ENCODE results near the gene SERPINB10.
"Not testable (repeated sequence)": the region's sequence is repeated elsewhere in the genome, so short reads cannot be mapped to it uniquely, and the experiment has no call there.

The SERPINB10 gene

DNA sequence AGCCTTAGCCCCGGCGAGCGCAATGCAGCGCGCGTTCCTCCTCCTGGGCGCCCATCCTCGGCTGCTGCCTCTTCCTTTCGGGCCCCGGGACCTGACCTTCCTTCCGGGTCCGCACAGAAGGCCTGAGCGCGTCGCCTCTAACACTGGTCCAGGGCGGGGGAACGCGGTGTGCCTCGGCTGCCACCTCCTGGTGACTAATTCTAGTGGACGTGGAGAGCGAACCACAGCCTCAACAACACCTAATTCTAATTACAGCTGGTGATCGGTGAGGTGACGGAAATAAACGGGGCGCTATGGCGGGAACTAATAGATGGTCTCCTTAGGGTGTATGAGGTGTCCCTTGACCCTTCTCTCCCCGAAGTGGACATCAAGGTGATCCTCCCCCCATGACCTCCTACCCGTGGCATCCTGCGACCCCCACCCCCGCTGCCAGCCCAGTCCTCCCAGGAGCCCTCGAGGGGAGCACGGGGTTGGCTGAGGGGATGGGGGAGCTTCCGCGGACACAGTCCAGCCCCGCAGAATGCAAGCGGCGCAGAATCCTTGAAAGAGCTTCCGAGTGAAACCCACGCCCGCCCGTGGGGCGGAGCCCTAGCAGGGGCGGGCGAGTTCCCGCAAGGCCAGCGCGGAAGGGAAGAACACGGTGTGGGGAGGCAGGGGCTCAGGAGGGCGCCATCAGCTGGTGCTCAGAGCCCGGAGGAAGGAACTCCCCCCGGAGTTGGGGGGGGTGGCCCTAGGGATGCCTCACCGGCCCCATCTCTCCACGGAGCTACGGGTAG is 28.6 kb downstream of the SERPINB10 start:
- peak overlapping the region; percentile 63 for H3K4me3 ChIP-seq (ENCODE audit: low read depth, low read length)
- DNase-seq (ENCODE audit: low read depth), result no peak

DNA sequence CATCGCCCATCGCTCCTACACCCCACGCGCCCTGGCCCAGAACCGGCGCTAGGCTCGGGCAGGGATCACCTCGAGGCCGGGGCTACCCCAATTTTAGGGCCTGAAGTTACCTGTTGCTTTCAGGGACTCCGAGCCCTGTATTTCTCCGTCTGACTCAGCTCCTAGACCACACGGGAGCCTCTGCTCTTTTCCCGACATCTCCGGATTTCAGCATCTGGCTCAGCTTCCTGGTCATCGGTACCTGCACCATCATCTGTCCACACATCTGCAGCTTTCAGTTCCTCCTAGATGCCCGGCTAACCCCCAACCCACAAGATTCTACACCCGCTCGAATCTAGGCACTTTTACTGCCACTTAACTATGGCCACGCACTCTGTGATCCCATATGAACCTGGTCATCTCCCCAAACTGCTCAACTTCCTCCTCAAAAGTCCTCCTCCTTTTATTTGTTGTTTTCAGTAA is 29.2 kb downstream of the SERPINB10 start:
- no peak for DNase-seq (ENCODE audit: low read depth)
- H3K4me3 ChIP-seq (ENCODE audit: low read depth, low read length), result peak overlapping the region; percentile 63

DNA sequence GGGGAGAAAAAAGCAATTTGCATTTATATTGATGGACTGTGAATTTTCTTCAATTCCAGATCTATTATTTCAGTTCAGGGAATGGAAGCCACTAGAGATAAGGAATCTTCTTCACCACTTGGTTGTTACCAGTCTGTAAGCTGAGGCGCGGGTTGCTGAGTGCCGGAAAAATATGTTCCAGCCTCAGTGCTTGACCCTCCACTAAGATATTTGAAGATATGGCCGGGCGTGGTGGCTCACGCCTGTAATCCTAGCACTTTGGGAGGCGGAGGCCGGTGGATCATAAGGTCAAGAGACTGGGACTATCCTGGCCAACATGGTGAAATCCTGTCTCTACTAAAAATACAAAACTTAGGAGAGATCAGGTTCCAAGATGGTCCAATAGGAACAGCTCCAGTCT is 32.2 kb downstream of the SERPINB10 start:
- no peak for DNase-seq (ENCODE audit: low read depth)
- H3K4me3 ChIP-seq (ENCODE audit: low read depth, low read length), result no peak overlapping the region

DNA sequence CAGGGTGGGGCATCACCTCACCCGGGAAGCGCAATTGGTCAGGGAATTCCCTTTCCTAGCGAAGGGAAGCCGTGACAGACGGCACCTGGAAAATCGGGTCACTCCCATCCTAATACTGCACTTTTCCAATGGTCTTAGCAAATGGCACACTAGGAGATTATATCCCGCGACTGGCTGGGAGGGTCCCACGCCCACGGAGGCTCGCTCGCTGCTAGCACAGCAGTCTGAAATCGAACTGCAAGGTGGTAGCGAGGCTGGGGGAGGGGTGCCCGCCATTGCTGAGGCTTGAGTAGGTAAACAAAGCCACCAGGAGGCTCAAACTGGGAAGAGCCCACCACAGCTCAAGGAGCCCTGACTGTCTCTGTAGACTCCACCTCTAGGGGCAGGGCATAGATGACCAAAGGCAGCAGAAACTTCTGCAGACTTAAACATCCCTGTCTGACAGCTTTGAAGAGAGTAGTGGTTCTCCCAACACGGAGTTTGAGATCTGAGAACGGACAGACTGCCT is 32.8 kb downstream of the SERPINB10 start:
- not testable (repeated sequence) for H3K4me3 ChIP-seq (ENCODE audit: low read depth, low read length); DNase-seq (ENCODE audit: low read depth)

DNA sequence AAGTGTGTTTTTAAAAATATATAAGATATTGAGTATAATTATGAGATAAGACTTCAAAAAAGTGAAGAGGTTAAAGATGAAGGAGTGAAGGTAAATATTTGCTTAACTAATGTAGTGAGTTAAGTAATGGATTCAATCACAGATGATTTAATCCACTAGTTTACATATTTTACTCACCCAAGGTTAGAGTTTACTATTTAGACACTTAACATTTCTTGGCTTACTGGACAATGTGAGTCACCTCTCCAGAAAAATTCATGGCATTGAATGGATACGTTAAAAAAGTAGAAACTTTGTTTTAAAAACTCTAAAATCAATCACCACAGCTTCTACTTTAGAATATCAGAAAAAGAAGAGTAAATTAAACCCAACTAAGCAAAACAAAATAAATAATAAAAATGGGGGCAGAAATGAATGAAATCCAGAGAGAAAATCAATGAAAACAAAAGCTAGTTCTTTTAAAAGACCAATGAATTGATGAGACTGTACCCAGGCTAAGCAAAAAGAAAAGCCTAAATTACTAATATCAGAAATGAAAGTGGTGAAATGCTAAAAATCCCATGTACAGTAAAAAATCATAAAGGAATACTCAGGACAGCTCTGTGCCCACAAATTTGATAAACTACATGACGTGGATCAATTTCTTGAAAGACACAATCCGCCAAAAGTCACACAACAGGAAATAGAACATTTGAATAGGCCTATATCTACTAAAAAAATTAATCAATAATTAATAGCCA is 39.5 kb downstream of the SERPINB10 start:
- no peak overlapping the region for H3K4me3 ChIP-seq (ENCODE audit: low read depth, low read length)
- no peak for DNase-seq (ENCODE audit: low read depth)

DNA sequence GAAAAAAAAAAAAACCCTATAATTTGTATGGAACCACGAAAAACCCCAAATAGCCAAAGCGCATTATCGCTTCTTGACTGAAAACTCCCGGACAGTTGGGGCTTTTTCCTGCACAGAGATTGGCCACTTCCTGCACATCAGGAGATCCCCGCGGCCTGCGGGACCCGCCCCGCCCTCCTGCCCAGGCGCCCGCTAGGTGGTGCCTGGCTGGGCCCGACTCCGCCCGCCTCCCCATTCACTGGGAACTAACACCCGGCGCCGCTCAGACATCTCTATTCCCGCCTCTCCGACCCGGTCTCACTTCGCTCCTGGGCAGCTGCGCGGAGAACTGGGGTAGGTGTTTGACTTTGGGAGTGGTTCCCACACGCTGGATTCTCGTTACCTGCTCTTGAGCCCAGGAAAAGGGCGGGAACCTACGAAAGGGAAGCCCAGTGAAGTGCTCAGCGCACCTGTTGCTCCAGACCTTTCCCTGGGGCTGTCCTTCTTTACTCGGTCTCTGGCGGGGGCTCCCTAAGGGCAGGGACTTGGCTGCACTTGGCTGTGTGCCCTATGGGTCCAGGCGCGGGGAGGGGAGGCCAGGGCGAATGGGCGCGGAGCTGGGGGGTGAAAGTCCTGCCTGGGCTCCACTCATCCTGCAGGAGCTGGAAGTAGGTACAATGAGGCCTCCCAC is 41.4 kb downstream of the SERPINB10 start, which contains the start of gene HMSD:
Gene HMSD, plus strand, starts transcription at position 234 of the 670 bp plus-strand sequence. CDS start 4,155 bp downstream, outside the sequence.
- DNase-seq (ENCODE audit: low read depth), result no peak
- H3K4me3 ChIP-seq (ENCODE audit: low read depth, low read length), result peak within 1 kb of the TSS; percentile 47

DNA sequence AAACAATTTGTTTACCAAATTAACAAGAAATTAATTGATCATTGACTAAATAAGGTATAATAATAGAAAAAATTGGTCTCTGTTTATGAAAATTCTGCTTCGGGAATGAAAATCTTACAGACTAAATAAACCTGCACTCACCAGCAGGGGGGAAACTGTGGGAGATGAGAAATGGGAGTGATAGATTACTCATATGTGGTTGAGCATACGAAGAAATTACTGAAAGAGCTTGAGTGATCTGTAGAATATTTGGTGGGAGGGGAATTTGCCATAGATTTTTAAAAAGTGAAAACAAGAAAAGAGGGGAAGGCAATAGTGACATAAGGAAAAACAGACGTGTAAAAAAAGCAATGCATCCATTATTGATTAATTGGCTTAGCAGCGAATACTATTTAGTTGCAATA is 43.5 kb downstream of the SERPINB10 start:
- no peak overlapping the region for H3K4me3 ChIP-seq (ENCODE audit: low read depth, low read length)
- DNase-seq (ENCODE audit: low read depth), result no peak

DNA sequence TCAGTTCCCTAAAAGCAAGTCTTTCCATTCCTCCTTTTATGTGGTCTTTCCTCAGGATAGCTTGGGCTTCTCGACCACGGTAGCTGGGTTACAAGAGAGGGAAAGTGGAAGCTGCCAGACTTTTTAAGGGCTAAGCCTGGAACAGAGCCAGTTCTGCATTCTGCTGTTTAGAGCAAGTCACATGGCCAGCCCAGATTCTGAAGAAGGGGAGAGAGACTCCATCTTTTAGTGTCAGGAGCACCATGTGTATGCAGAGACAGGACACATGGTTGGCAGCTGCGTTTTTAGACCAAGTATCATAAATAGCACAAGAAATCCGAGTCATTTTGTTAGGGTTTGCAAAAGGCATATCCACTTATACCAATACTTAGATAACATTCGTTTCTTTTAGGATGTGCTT is 46.1 kb downstream of the SERPINB10 start:
- DNase-seq (ENCODE audit: low read depth), result no peak
- no peak overlapping the region for H3K4me3 ChIP-seq (ENCODE audit: low read depth, low read length)

DNA sequence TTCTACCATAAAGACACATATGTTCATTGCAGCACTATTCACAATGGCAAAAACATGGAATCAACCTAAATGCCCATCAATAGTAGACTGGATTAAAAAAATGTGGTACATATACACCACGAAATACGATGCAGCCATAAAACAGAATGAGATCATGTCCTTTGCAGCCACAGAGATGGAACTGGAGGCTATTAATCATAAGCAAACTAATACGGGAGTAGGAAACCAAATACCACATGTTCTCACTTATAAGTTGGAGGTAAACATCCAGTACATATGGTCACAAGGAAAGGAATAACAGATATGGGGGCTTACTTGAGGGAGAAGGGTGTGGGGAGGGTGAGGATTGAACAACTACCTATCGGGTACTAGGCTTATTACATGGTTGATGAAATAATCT is 49.0 kb downstream of the SERPINB10 start:
- no peak for DNase-seq (ENCODE audit: low read depth)
- H3K4me3 ChIP-seq (ENCODE audit: low read depth, low read length), result no peak overlapping the region

DNA sequence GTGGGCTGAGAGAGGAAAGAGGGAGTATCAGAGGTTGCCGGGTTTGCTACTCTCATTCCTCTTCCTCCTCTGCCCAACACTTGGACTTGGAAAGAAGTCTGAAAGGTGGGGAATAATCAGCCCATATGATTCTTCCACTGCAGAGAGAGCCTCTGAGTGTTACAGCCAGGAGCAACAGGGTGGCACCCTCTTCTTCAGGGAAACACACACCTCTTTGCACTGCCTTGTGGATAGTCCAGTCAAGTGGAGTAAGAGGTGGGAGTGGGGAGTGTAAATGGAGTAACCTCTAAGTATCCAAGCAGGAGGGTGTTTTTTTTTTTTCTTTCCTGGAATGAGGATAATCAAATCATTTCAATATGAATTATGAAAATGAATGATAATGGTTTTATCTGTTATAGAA is 53.1 kb downstream of the SERPINB10 start:
- no peak overlapping the region for H3K4me3 ChIP-seq (ENCODE audit: low read depth, low read length)
- no peak for DNase-seq (ENCODE audit: low read depth)

DNA sequence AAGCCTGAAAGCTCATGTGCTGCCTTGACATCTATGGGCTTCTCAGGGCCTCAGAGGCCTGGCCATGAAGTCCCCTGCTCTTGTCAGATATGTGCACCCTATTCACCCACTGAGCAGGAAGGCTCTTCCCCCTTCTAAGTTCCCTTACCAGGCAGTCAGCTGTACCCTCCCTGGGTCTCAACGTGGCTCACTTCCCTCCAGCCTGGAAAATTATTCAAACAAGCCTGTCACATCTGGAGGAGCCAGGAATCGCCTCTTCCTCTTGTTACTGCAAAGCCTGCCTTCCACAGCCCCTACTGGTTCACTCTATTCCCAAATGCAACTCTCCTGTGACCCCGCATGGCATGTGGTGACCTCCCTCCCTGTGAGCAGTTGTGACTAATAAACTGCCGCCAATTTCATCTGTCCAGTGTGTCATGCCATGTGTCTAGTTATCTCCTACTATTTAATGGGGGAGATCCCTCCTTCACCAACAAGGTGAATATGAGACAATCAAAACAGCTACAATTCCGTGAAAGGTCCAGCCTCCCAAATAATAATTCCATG is 53.8 kb downstream of the SERPINB10 start:
- H3K4me3 ChIP-seq (ENCODE audit: low read depth, low read length), result no peak overlapping the region
- no peak for DNase-seq (ENCODE audit: low read depth)

DNA sequence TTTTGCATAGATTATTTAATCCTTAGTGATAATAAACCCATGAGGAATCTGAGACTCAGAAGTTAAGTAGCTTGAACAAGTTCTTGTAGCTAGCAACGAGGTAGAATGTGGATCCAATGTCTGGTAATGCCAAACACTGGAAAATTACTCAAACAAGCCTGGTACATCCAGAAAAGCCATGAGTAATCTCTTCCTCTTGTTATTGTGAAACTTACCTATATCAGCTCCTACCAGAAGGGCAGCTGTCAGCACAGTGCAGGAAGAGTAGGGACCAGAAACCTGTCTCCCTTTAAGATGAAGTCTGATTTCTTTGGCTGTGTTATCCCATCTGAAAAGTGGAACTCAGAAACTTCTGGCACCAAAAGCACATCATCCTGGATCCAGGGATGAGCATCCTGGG is 54.4 kb downstream of the SERPINB10 start:
- H3K4me3 ChIP-seq (ENCODE audit: low read depth, low read length), result no peak overlapping the region
- DNase-seq (ENCODE audit: low read depth), result no peak

DNA sequence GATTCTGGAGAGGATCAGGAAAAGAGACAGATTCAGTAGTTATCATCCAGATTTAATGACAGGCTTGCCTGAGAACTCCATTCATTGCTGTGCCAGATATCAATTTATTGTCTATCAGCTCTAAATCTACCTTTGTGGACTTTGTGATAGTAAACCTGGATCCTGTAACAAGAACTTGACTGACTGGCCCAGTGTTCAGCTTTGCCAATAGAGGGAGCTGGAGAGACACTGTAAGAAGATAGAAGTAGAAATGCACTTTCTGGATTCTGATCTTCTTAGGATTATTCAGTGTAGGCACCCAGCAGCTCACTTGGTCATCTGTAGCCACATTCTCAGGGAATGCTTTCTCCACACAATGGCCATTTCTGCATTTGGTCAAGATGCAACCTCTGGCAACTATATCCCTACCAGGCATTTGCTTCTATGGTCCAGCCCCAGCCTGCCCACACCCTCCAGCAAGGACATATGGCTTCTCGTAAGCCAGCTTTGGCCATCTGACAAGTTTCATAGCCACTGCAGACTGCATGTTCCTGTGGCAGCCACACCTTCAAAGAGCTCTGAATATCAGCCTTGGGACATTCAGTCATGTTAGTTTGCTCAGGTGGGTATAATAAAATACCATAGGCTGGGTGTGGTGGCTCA is 56.0 kb downstream of the SERPINB10 start:
- no peak for DNase-seq (ENCODE audit: low read depth)
- no peak overlapping the region for H3K4me3 ChIP-seq (ENCODE audit: low read depth, low read length)

DNA sequence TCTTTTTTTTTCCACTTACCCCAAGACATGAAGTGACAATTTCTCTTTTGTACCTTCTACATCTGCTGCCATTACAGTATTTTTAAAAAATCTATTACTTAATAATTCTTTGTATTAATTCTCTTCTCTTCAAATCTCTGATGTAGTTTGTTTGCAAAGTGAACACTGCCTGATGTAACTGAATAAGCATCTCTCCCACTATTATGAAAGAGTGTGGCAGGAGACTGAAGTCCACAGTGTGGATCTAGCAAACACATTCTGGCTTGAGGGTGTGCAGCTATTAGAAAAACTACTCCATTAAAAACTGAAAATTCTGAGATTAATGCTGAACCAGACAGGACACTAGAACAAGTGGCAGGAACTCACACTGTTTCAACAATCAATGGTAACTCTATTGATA is 57.1 kb downstream of the SERPINB10 start:
- H3K4me3 ChIP-seq (ENCODE audit: low read depth, low read length), result no peak overlapping the region
- no peak for DNase-seq (ENCODE audit: low read depth)

DNA sequence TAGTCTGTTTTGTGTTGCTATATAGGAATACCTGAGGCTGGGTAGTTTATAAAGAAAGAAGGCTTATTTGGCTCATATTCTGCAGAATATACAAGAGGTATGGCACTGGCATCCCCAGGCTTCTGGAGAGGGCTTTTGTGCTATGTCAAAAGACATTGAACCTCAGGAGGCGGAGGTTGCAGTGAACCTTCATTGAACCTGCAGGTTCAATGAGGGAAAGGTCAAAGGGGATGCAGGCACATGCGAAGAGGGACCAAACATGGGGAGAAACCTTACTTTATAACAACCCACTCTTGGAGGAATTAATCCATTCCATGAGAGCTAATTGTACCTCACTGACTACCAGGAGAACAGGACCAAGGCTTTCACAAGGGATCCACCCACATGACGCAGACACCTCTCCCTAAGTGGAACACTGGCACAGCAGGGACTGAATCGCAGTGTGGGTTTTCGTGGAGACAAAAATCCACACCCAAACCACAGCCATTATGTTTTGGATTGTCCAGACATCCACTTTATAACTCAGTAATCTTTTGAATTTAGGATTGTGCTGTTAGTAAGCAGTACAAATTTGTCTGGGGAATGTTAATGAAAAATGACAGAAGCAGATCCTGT is 58.1 kb downstream of the SERPINB10 start:
- H3K4me3 ChIP-seq (ENCODE audit: low read depth, low read length), result no peak overlapping the region
- no peak for DNase-seq (ENCODE audit: low read depth)

DNA sequence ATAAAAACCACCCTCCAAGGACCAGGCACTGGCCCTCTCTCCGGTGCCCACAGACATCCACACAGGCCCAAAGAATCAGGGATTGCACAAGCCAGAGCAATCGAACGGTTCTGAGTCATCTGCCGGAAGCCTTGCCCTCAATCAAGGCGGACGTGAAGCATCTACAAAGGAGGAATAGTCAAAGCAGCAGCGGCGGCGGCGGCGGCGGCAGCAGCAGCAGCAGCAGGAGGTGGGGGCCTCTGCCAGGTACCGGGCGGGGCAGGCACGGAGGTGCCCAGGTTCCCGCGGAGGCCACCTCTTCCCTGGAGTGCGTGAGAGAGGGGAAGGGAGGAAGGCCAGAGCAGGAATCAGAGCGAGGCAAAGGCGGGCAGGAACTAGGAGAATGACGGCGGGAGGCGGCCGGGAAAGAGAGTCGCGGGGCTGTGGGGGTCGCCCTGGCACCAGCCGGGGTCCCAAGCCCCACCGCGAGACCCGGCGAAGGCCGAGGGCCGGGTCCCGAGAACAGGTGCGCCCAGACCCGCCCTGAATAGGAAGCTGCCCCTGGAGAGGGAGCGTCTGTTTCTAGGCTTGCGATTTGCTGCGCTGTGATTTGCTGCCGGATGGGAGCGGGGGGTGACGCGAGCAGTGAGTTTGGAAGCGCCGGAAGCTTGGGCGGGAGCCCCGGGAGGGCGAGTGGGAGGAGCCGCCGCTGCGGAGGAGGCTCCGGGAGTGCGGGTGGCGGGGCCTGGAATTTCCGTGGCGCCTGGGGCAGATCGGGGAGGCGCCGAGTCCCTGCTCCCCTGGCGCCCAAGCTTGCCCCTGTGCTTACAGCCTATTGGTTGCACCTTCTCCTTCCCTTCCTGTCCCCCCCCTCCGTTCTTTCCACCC is 62.4 kb downstream of the SERPINB10 start, which contains the start of gene SERPINB8:
Gene SERPINB8, plus strand, starts transcription at position 140 of the 867 bp plus-strand sequence. CDS start 8,228 bp downstream, outside the sequence.
- peak; percentile 84 for DNase-seq (ENCODE audit: low read depth)

DNA sequence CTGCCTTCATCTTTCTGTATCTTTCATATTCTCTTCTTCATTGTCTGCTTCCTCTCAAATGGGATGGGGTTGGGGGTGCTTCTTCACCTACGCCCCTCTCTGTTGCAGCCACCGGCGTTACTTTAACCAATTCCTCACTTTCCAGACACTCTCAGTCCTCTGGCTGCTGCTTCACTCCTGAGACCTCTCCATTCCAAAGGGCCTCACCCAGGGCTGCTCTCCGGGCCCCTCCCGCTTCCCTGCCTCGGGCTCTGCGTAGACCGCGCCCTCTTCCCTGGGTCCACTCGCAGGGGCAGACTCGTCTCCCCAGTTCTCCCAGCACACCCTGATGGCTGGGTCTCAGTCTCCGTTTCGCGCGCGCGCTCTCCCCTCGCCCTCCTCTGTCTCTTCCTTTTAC is 63.0 kb downstream of the SERPINB10 start:
- peak overlapping the region; percentile 78 for H3K4me3 ChIP-seq (ENCODE audit: low read depth, low read length)
- no peak for DNase-seq (ENCODE audit: low read depth)

More for the DNA sequence above, 62.4 kb downstream of the SERPINB10 start, which contains the start of gene SERPINB8:
- peak within 1 kb of the TSS; percentile 78 for H3K4me3 ChIP-seq (ENCODE audit: low read depth, low read length)

Measured in skeletal muscle cell (primary cell).